KMS-11 (cell line): ENCODE measurements around the gene ZNF841.

ENCODE experiments used
- H2AFZ ChIP-seq: fragments of 200-600 bp; sonication (generic); 2 replicates; pipeline ENCODE4 v1.6.1; 2016; ENCODE audit warnings: antibody characterized with exemption, mixed run types, low read depth
- H3K27ac ChIP-seq: fragments of 200-600 bp; sonication (generic); 2 replicates; pipeline ENCODE4 v1.6.1; 2016; ENCODE audit warnings: mild to moderate bottlenecking, mixed run types
- H3K27me3 ChIP-seq: fragments of 200-600 bp; sonication (generic); 2 replicates; pipeline ENCODE4 v1.6.1; 2017; ENCODE audit warnings: mild to moderate bottlenecking, low read depth, mixed run types, moderate library complexity; ENCODE audit not compliant: insufficient read depth
- H3K36me3 ChIP-seq: fragments of 200-600 bp; sonication (generic); 2 replicates; pipeline ENCODE4 v1.6.1; 2017; ENCODE audit warnings: mild to moderate bottlenecking, mixed run types; ENCODE audit not compliant: insufficient read depth
- H3K4me1 ChIP-seq: fragments of 200-600 bp; sonication (generic); 2 replicates; pipeline ENCODE4 v1.6.1; 2016; ENCODE audit warnings: mild to moderate bottlenecking, low read depth, mixed run types; ENCODE audit not compliant: poor library complexity, severe bottlenecking
- H3K4me2 ChIP-seq: fragments of 200-600 bp; sonication (generic); 2 replicates; pipeline ENCODE4 v1.7.0; 2016; ENCODE audit warnings: mild to moderate bottlenecking, mixed run types
- H3K4me3 ChIP-seq: fragments of 200-600 bp; sonication (generic); IDR thresholded peaks from 2 replicates; pipeline ENCODE4 v1.6.1; 2017; ENCODE audit warnings: low read depth, low read length, mixed read lengths; ENCODE audit not compliant: insufficient read depth
- H3K79me2 ChIP-seq: fragments of 200-600 bp; sonication (generic); 2 replicates; pipeline ENCODE4 v1.6.1; 2016; ENCODE audit warnings: low read depth, mixed run types; ENCODE audit not compliant: insufficient read depth
- H3K9ac ChIP-seq: fragments of 200-600 bp; sonication (generic); 2 replicates; pipeline ENCODE4 v1.6.1; 2016; ENCODE audit warnings: mild to moderate bottlenecking, mixed run types
- H4K20me1 ChIP-seq: fragments of 200-600 bp; sonication (generic); 2 replicates; pipeline ENCODE4 v1.6.1; 2016; ENCODE audit warnings: mild to moderate bottlenecking, mixed run types; ENCODE audit not compliant: insufficient read depth
- CTCF ChIP-seq: fragments of 200-600 bp; sonication (generic); conservative IDR thresholded peaks from 2 replicates; pipeline ENCODE4 v1.6.1; 2017; ENCODE audit warnings: low read depth, mild to moderate bottlenecking, antibody characterized with exemption, low read length, moderate library complexity, mixed read lengths

Gene ZNF841

GRCh38 chr19:52094526-52095130 lies 937 bp downstream of the ZNF841 start:
- H3K4me3 ChIP-seq = peak overlapping the region; percentile 81
- TF ChIP-seq CTCF = no peak
- H3K27ac ChIP-seq = no peak overlapping the region
- H3K9ac ChIP-seq = peak overlapping the region; percentile 83; the same call in 1 of the 2 replicates
- peak overlapping the region; percentile 79 for H2AFZ ChIP-seq
- H3K79me2 ChIP-seq = peaks cover 16% of the 10 kb centered on the region
- H3K4me2 ChIP-seq = peak overlapping the region; percentile 83
- no peaks in the 10 kb centered on the region for H3K27me3 ChIP-seq
- H3K4me1 ChIP-seq = no peaks in the 10 kb centered on the region
- H3K36me3 ChIP-seq = peaks cover 10% of the 10 kb centered on the region; the same call in 1 of the 2 replicates
- no peaks in the 10 kb centered on the region for H4K20me1 ChIP-seq

GRCh38 chr19:52086481-52086880 lies 9.1 kb downstream of the ZNF841 start:
- Histone ChIP-seq H2AFZ (no peak overlapping the region), H3K4me3 (no peak overlapping the region), H3K9ac (no peak overlapping the region), H3K79me2 (no peaks in the 10 kb centered on the region), H3K4me1 (no peaks in the 10 kb centered on the region), H4K20me1 (no peaks in the 10 kb centered on the region), H3K27me3 (no peaks in the 10 kb centered on the region), H3K36me3 (peaks cover 9% of the 10 kb centered on the region; the same call in 1 of the 2 replicates), H3K4me2 (no peak overlapping the region), H3K27ac (no peak overlapping the region)
- TF ChIP-seq CTCF = no peak

- Histone ChIP-seq H3K4me2 (no peak overlapping the region), H3K27me3 (no peaks in the 10 kb centered on the region), H3K27ac (no peak overlapping the region), H3K4me1 (no peaks in the 10 kb centered on the region), H3K36me3 (peaks cover 19% of the 10 kb centered on the region; the same call in 1 of the 2 replicates), H2AFZ (no peak overlapping the region), H3K4me3 (no peak overlapping the region), H3K9ac (no peak overlapping the region), H4K20me1 (no peaks in the 10 kb centered on the region), H3K79me2 (no peaks in the 10 kb centered on the region)
- TF ChIP-seq CTCF = no peak
Observed at GRCh38 chr19:52070496-52070895, 25.1 kb downstream of the ZNF841 start.

- Histone ChIP-seq H3K27ac (no peak overlapping the region), H3K79me2 (no peaks in the 10 kb centered on the region), H3K4me1 (no peaks in the 10 kb centered on the region), H2AFZ (no peak overlapping the region), H3K36me3 (peaks cover 19% of the 10 kb centered on the region; the same call in 1 of the 2 replicates), H4K20me1 (no peaks in the 10 kb centered on the region), H3K27me3 (no peaks in the 10 kb centered on the region), H3K4me2 (no peak overlapping the region), H3K9ac (no peak overlapping the region), H3K4me3 (no peak overlapping the region)
- no peak for TF ChIP-seq CTCF
Observed at GRCh38 chr19:52069653-52070052, 25.9 kb downstream of the ZNF841 start.
